ENCODE measurements around the gene KCNQ1OT1. TPM values are rescaled to one million over a fixed set of nuclear protein-coding genes. Genes with fewer than 3 reads are reported as not detected.
"Not testable (repeated sequence)": the region's sequence is repeated elsewhere in the genome, so short reads cannot be mapped to it uniquely, and the experiment has no call there.

KCNQ1OT1 gene
- total and polyA plus RNA-seq, 8 donors = under 0.01 to 15.1 (median 2.3) TPM

- Histone ChIP-seq H3K27ac (no peak overlapping the region), H3K9me3 (peaks cover 21 to 100% (median 91%) of the 10 kb centered on the region in 4 donors)
- 82 to 96% (median 89%) methylated on average over 3 of the region's 3 CpGs for WGBS, 5 donors
Measured at GRCh38 chr11:2643746-2644145, 56.0 kb downstream of the KCNQ1OT1 start.

GRCh38 chr11:2641623-2642022 is 58.2 kb downstream of the KCNQ1OT1 start:
- intact Hi-C loops (cut with DNase I; ENCODE audit: low total_unique reads) = no loop called here
- H3K9me3 ChIP-seq = peaks cover 23 to 95% (median 77%) of the 10 kb centered on the region in 4 donors

More at GRCh38 chr11:2643746-2644145, 56.0 kb downstream of the KCNQ1OT1 start:
- DNase-seq = no peak
- Histone ChIP-seq H3K4me1 (no peaks in the 10 kb centered on the region), H3K36me3 (peaks cover 0 to 9% (median 0%) of the 10 kb centered on the region in 4 donors), H3K27me3 (no peaks in the 10 kb centered on the region), H3K4me3 (no peak overlapping the region)
- no peak for TF ChIP-seq EP300 (IDR thresholded peaks at IDR 0.05)
- TF ChIP-seq POLR2A (IDR thresholded peaks at IDR 0.05) = no peak
- no peak for TF ChIP-seq POLR2AphosphoS5 (IDR thresholded peaks at IDR 0.05)
- no peak for TF ChIP-seq CTCF (IDR thresholded peaks at IDR 0.05)
- intact Hi-C loops (cut with DNase I; ENCODE audit: low total_unique reads) = no loop called here

GRCh38 chr11:2639763-2640162 is 60.0 kb downstream of the KCNQ1OT1 start:
- H3K36me3 ChIP-seq; H3K27me3 ChIP-seq; DNase-seq; H3K4me1 ChIP-seq; H3K4me3 ChIP-seq; H3K27ac ChIP-seq; intact Hi-C loops (cut with DNase I; ENCODE audit: low total_unique reads): not testable (repeated sequence)
- WGBS, 5 donors = 91 to 98% (median 95%) methylated on average over 13 of the region's 13 CpGs
- peaks cover 13 to 79% (median 59%) of the 10 kb centered on the region in 4 donors for H3K9me3 ChIP-seq

More at GRCh38 chr11:2641623-2642022, 58.2 kb downstream of the KCNQ1OT1 start:
- no peak overlapping the region for H3K27ac ChIP-seq
- no peak overlapping the region for H3K4me3 ChIP-seq
- H3K4me1 ChIP-seq = no peaks in the 10 kb centered on the region
- TF ChIP-seq EP300 (IDR thresholded peaks at IDR 0.05) (no peak), POLR2AphosphoS5 (IDR thresholded peaks at IDR 0.05) (no peak), CTCF (IDR thresholded peaks at IDR 0.05) (no peak), POLR2A (IDR thresholded peaks at IDR 0.05) (no peak)
- no peak for DNase-seq
- peaks cover 0 to 9% (median 0%) of the 10 kb centered on the region in 4 donors for H3K36me3 ChIP-seq
- no peaks in the 10 kb centered on the region for H3K27me3 ChIP-seq
- WGBS, 5 donors = 86 to 96% (median 89%) methylated on average over 1 of the region's 1 CpG

GRCh38 chr11:2631161-2631560 is 68.6 kb downstream of the KCNQ1OT1 start:
- 65 to 71% (median 69%) methylated on average over 1 of the region's 1 CpG for WGBS, 5 donors
- DNase-seq = no peak
- intact Hi-C loops (cut with DNase I; ENCODE audit: low total_unique reads) = no loop called here
- peaks cover 0 to 8% (median 0%) of the 10 kb centered on the region in 4 donors for H3K36me3 ChIP-seq
- no peak overlapping the region for H3K4me3 ChIP-seq
- no peak overlapping the region for H3K27ac ChIP-seq
- H3K27me3 ChIP-seq = no peaks in the 10 kb centered on the region
- peaks cover 15 to 74% (median 53%) of the 10 kb centered on the region in 4 donors for H3K9me3 ChIP-seq
- TF ChIP-seq POLR2A (IDR thresholded peaks at IDR 0.05) = no peak
- no peak for TF ChIP-seq CTCF (IDR thresholded peaks at IDR 0.05)
- no peak for TF ChIP-seq POLR2AphosphoS5 (IDR thresholded peaks at IDR 0.05)
- TF ChIP-seq EP300 (IDR thresholded peaks at IDR 0.05) = no peak
- H3K4me1 ChIP-seq = no peaks in the 10 kb centered on the region

- WGBS, 5 donors = 91 to 100% (median 98%) methylated on average over 1 of the region's 1 CpG
- intact Hi-C loops (cut with DNase I; ENCODE audit: low total_unique reads) = no loop called here
- Histone ChIP-seq H3K36me3 (peaks cover 0 to 8% (median 0%) of the 10 kb centered on the region in 4 donors), H3K9me3 (peaks cover 15 to 74% (median 53%) of the 10 kb centered on the region in 4 donors), H3K4me3 (no peak overlapping the region), H3K4me1 (no peaks in the 10 kb centered on the region), H3K27me3 (no peaks in the 10 kb centered on the region), H3K27ac (no peak overlapping the region)
- no peak for DNase-seq
- no peak for TF ChIP-seq CTCF (IDR thresholded peaks at IDR 0.05)
- no peak for TF ChIP-seq POLR2A (IDR thresholded peaks at IDR 0.05)
Measured at GRCh38 chr11:2630679-2631078, 69.1 kb downstream of the KCNQ1OT1 start.
